Upper lobe of right lung (tissue), 1 donor: Measurements from ENCODE around the gene FBXW4. TPM values are rescaled to one million over a fixed set of nuclear protein-coding genes. Genes with fewer than 3 reads are reported as not detected.

Source experiments
- ATAC-seq: fragments of 200-7000 bp; cut with Tn5 transposase; one replicate; pipeline ENCODE4 v1.9.1; 2020; ENCODE audit warnings: mild to moderate bottlenecking, moderate library complexity
- DNase-seq: peaks from one replicate; pipeline ENCODE4 v3.0.0-alpha.2; 2020
- H3K27ac ChIP-seq: fragments of 200-600 bp; one replicate; pipeline ENCODE4 v1.8.0; 2022
- H3K27me3 ChIP-seq: fragments of 200-600 bp; one replicate; pipeline ENCODE4 v1.8.0; 2022; ENCODE audit warnings: mild to moderate bottlenecking
- H3K36me3 ChIP-seq: fragments of 200-600 bp; one replicate; pipeline ENCODE4 v1.8.0; 2022
- H3K4me1 ChIP-seq: fragments of 200-600 bp; one replicate; pipeline ENCODE4 v1.8.0; 2022
- H3K4me3 ChIP-seq: fragments of 200-600 bp; one replicate; pipeline ENCODE4 v1.8.0; 2022; ENCODE audit warnings: mild to moderate bottlenecking
- H3K9me3 ChIP-seq: fragments of 200-600 bp; one replicate; pipeline ENCODE4 v1.8.0; 2022
- CTCF ChIP-seq: fragments of 200-600 bp; IDR thresholded peaks from one replicate; pipeline ENCODE4 v1.8.0; 2022; ENCODE audit warnings: antibody characterized with exemption
- intact Hi-C: fragments of 100-400 bp; cut with DNase I; formaldehyde crosslinking; loops from one replicate; pipeline ENCODE4 v1.11.0; 2022
- total RNA-seq: library from RNA; stranded (reverse); fragmentation: NEBNext Ultra II Directional; extraction: Animal tissue kit (Norgen Biotek cat#: 25700); gene quantifications from one replicate; pipeline ENCODE4 v1.2.1, GENCODE V29; 2021
- donor health status: DM: no; HTN: yes; CAD: no; lungs with severe emphysema.

The FBXW4 gene
- total RNA-seq, 1 donor from 2014 or later: 94.3 TPM

- Histone ChIP-seq H3K27ac (no peak overlapping the region), H3K4me3 (peak overlapping the region; percentile 54), H3K36me3 (no peaks in the 10 kb centered on the region), H3K9me3 (no peaks in the 10 kb centered on the region), H3K27me3 (peaks cover 50% of the 10 kb centered on the region), H3K4me1 (peaks cover 22% of the 10 kb centered on the region)
- intact Hi-C loops: loop anchor here (10.0 kb wide), 1 partner anchor 355 kb away; no protein-coding TSS in a partner anchor
- peak; percentile 88 for TF ChIP-seq CTCF
- DNase-seq (peak; percentile 90), ATAC-seq (peak; percentile 95)
These were observed 125.1 kb downstream of the FBXW4 start for GRCh38 chr10:101569622-101570427.

GRCh38 chr10:101569323-101569621, 125.7 kb downstream of the FBXW4 start:
- H3K27ac ChIP-seq: no peak overlapping the region
- no peaks in the 10 kb centered on the region for H3K9me3 ChIP-seq
- DNase-seq (no peak), ATAC-seq (no peak)
- peaks cover 22% of the 10 kb centered on the region for H3K4me1 ChIP-seq
- intact Hi-C loops: no loop called here
- no peak overlapping the region for H3K4me3 ChIP-seq
- H3K36me3 ChIP-seq: no peaks in the 10 kb centered on the region
- TF ChIP-seq CTCF: no peak
- peaks cover 56% of the 10 kb centered on the region for H3K27me3 ChIP-seq

- no peak overlapping the region for H3K27ac ChIP-seq
- DNase-seq: no peak
- TF ChIP-seq CTCF: no peak
These were observed 126.8 kb downstream of the FBXW4 start for GRCh38 chr10:101568054-101568745.

GRCh38 chr10:101567165-101568006, 127.6 kb downstream of the FBXW4 start:
- H3K27me3 ChIP-seq: peaks cover 56% of the 10 kb centered on the region
- H3K36me3 ChIP-seq: no peaks in the 10 kb centered on the region
- H3K27ac ChIP-seq: no peak overlapping the region
- intact Hi-C loops: no loop called here
- no peak for TF ChIP-seq CTCF
- peaks cover 22% of the 10 kb centered on the region for H3K4me1 ChIP-seq
- no peak overlapping the region for H3K4me3 ChIP-seq
- H3K9me3 ChIP-seq: no peaks in the 10 kb centered on the region
- peak; percentile 55 for DNase-seq
- ATAC-seq: no peak

More at GRCh38 chr10:101568054-101568745, 126.8 kb downstream of the FBXW4 start:
- intact Hi-C loops: no loop called here
- Histone ChIP-seq H3K27me3 (peaks cover 56% of the 10 kb centered on the region), H3K36me3 (no peaks in the 10 kb centered on the region), H3K9me3 (no peaks in the 10 kb centered on the region), H3K4me3 (no peak overlapping the region), H3K4me1 (peaks cover 22% of the 10 kb centered on the region)
- no peak for ATAC-seq

GRCh38 chr10:101566333-101567164, 128.4 kb downstream of the FBXW4 start:
- DNase-seq (peak; percentile 59), ATAC-seq (no peak)
- H3K4me3 ChIP-seq: no peak overlapping the region
- intact Hi-C loops: no loop called here
- no peak overlapping the region for H3K27ac ChIP-seq
- no peaks in the 10 kb centered on the region for H3K9me3 ChIP-seq
- peaks cover 56% of the 10 kb centered on the region for H3K27me3 ChIP-seq
- peaks cover 22% of the 10 kb centered on the region for H3K4me1 ChIP-seq
- no peaks in the 10 kb centered on the region for H3K36me3 ChIP-seq
- no peak for TF ChIP-seq CTCF
